SKM-1 treated with dmso at 0.1 percent for 144 hours (cell line): ENCODE measurements around the gene STUM.

ENCODE experiments used
- DNase-seq: peaks from one replicate; lab custom pipeline; 2025; ENCODE audit not compliant: unreplicated experiment; lab: John Stamatoyannopoulos, UW

The STUM gene

GRCh38 chr1:226533220-226533619 lies 15.3 kb upstream of the STUM start:
- no peak for DNase-seq

- DNase-seq = no peak
These were observed 14.5 kb upstream of the STUM start for GRCh38 chr1:226534098-226534497.

- no peak for DNase-seq
These were observed 13.9 kb upstream of the STUM start for GRCh38 chr1:226534645-226535044.

- DNase-seq = no peak
These were observed 12.9 kb upstream of the STUM start for GRCh38 chr1:226535666-226536065.

GRCh38 chr1:226541231-226541630 lies 7.3 kb upstream of the STUM start:
- no peak for DNase-seq

GRCh38 chr1:226541631-226542622 lies 6.6 kb upstream of the STUM start:
- DNase-seq = no peak

GRCh38 chr1:226542623-226543103 lies 5.9 kb upstream of the STUM start:
- DNase-seq = no peak

- DNase-seq = no peak
These were observed 2.5 kb upstream of the STUM start for GRCh38 chr1:226545836-226546596.

- DNase-seq = no peak
These were observed 1.6 kb upstream of the STUM start for GRCh38 chr1:226546926-226547325.

- DNase-seq = peak; percentile 84
These were observed 791 bp upstream of the STUM start for GRCh38 chr1:226547754-226548191.

GRCh38 chr1:226549094-226549936 lies 751 bp downstream of the STUM start:
- DNase-seq = no peak

- DNase-seq = no peak
These were observed 1.5 kb downstream of the STUM start for GRCh38 chr1:226549937-226550671.

GRCh38 chr1:226550672-226551041 lies 2.1 kb downstream of the STUM start:
- DNase-seq = no peak

- DNase-seq = no peak
These were observed 2.7 kb downstream of the STUM start for GRCh38 chr1:226551299-226551698.

- no peak for DNase-seq
These were observed 3.5 kb downstream of the STUM start for GRCh38 chr1:226552061-226552460.

- no peak for DNase-seq
These were observed 4.8 kb downstream of the STUM start for GRCh38 chr1:226553266-226553923.

- DNase-seq = no peak
These were observed 5.3 kb downstream of the STUM start for GRCh38 chr1:226553924-226554282.

- DNase-seq = no peak
These were observed 6.5 kb downstream of the STUM start for GRCh38 chr1:226555092-226555491.

- DNase-seq = no peak
These were observed 8.9 kb downstream of the STUM start for GRCh38 chr1:226557424-226557823.
